Liver (tissue), 9 donors: Measurements from ENCODE around the gene BRCA2. TPM values are rescaled to one million over a fixed set of nuclear protein-coding genes. Genes with fewer than 3 reads are reported as not detected.

Experiments
- DNase-seq: peaks from one replicate; pipeline ENCODE4 v3.0.0-alpha.2; 2017; ENCODE audit warnings: low spot score
- H3K27ac ChIP-seq, 2 donors: one replicate each; pipeline ENCODE4 v1.7.0; 2013; ENCODE audit warnings: inconsistent platforms in 2 of 2, low read length in 2 of 2, control low read depth in 1 of 2, low read depth in 1 of 2, mild to moderate bottlenecking in 1 of 2
- H3K27me3 ChIP-seq, 4 donors: one replicate each; pipeline versions ENCODE4 v1.6.1 to v1.7.0; 2013; ENCODE audit warnings: low read length in 3 of 4, inconsistent platforms in 1 of 4, mild to moderate bottlenecking in 1 of 4, moderate library complexity in 1 of 4; ENCODE audit not compliant: control insufficient read depth in 4 of 4, insufficient read depth in 4 of 4
- H3K36me3 ChIP-seq, 4 donors: one replicate each; pipeline versions ENCODE4 v1.6.1 to v1.7.0; 2013; ENCODE audit warnings: low read length in 3 of 4, mild to moderate bottlenecking in 3 of 4, low read depth in 1 of 4, moderate library complexity in 1 of 4; ENCODE audit not compliant: control insufficient read depth in 4 of 4, insufficient read depth in 3 of 4
- H3K4me1 ChIP-seq, 4 donors: one replicate each; pipeline versions ENCODE4 v1.6.1 to v1.7.0; 2013; ENCODE audit warnings: low read length in 3 of 4, mild to moderate bottlenecking in 3 of 4, moderate library complexity in 1 of 4; ENCODE audit not compliant: control insufficient read depth in 4 of 4, insufficient read depth in 4 of 4
- H3K4me3 ChIP-seq, 3 donors: one replicate each; pipeline versions ENCODE4 v1.6.1 to v1.7.0; 2013; ENCODE audit warnings: low read length in 3 of 3, control low read depth in 1 of 3, low read depth in 1 of 3, mild to moderate bottlenecking in 1 of 3
- H3K9ac ChIP-seq, 2 donors: one replicate each; pipeline ENCODE4 v1.7.0; 2013; ENCODE audit warnings: low read length in 2 of 2, mild to moderate bottlenecking in 2 of 2, moderate library complexity in 2 of 2, control low read depth in 1 of 2, low read depth in 1 of 2
- H3K9me3 ChIP-seq, 4 donors: one replicate each; pipeline versions ENCODE4 v1.6.1 to v1.7.0; 2013; ENCODE audit warnings: low read length in 3 of 4; ENCODE audit not compliant: control insufficient read depth in 4 of 4
- EGR1 ChIP-seq, 2 donors: IDR thresholded peaks; 2 replicates each; pipeline ENCODE4 v1.6.1; 2016 to 2018; ENCODE audit warnings: antibody characterized with exemption in 2 of 2, low read depth in 2 of 2
- FOXA1 ChIP-seq: IDR thresholded peaks from 2 replicates; pipeline ENCODE4 v1.6.1; 2016; ENCODE audit warnings: antibody characterized with exemption
- FOXA2 ChIP-seq: IDR thresholded peaks from 2 replicates; pipeline ENCODE4 v1.6.1; 2016; ENCODE audit warnings: antibody characterized with exemption
- GABPA ChIP-seq, 2 donors: IDR thresholded peaks in 1 of 2; conservative IDR thresholded peaks in 1 of 2; 2 replicates each; pipeline ENCODE4 v1.6.1; 2016; ENCODE audit warnings: antibody characterized with exemption in 2 of 2, mild to moderate bottlenecking in 1 of 2, moderate library complexity in 1 of 2
- HNF4A ChIP-seq, 2 donors: conservative IDR thresholded peaks; 2 replicates each; pipeline ENCODE4 v1.6.1; 2016; ENCODE audit warnings: antibody characterized with exemption in 2 of 2, mild to moderate bottlenecking in 2 of 2
- HNF4G ChIP-seq: IDR thresholded peaks from 2 replicates; pipeline ENCODE4 v1.6.1; 2016; ENCODE audit warnings: antibody characterized with exemption
- JUND ChIP-seq, 2 donors: IDR thresholded peaks; 2 replicates each; pipeline ENCODE4 v1.6.1; 2016; ENCODE audit warnings: antibody characterized with exemption in 2 of 2
- NR2F2 ChIP-seq: IDR thresholded peaks from 2 replicates; pipeline ENCODE4 v1.6.1; 2016; ENCODE audit warnings: antibody characterized with exemption
- RAD21 ChIP-seq, 2 donors: IDR thresholded peaks; 2 replicates each; pipeline ENCODE4 v1.6.1; 2016; ENCODE audit warnings: antibody characterized with exemption in 2 of 2, mild to moderate bottlenecking in 2 of 2
- RXRA ChIP-seq, 2 donors: IDR thresholded peaks; 2 replicates each; pipeline ENCODE4 v1.6.1; 2017 to 2018; ENCODE audit warnings: antibody characterized with exemption in 2 of 2, mild to moderate bottlenecking in 1 of 2
- SP1 ChIP-seq: IDR thresholded peaks from 2 replicates; pipeline ENCODE4 v1.6.1; 2018; ENCODE audit warnings: antibody characterized with exemption, mild to moderate bottlenecking
- YY1 ChIP-seq: IDR thresholded peaks from 2 replicates; pipeline ENCODE4 v1.6.1; 2016; ENCODE audit warnings: antibody characterized with exemption, mild to moderate bottlenecking
- WGBS: extraction: QIAGEN DNeasy Blood & Tissue Kit; methylation state at CpG from one replicate; pipeline ENCODE4 v1.1.7; 2013; 5-methylcytosine and 5-hydroxymethylcytosine counted together
- polyA plus RNA-seq, 2 donors: library from polyadenylated mRNA; stranded (reverse) in 1 of 2; unstranded in 1 of 2; fragments of 200-250 nt in 1 of 2; fragments of >200 nt in 1 of 2; fragmentation: Nextera tagmentation in 1 of 2; extraction: Ambion mirVana in 1 of 2; gene quantifications; one replicate each; pipeline versions ENCODE4 v1.2.1 to v1.2.3, GENCODE V29; 2013 to 2015
- total RNA-seq, 2 donors: library from RNA; depleted of rRNA; stranded (reverse); fragments of >200 nt; gene quantifications; one replicate each; pipeline ENCODE4 v1.2.3, GENCODE V29; 2014
- TF ChIP-seq, protein P1 (sequence below): fragments of 150-350 bp; IDR thresholded peaks from 2 replicates; pipeline ENCODE4 v1.5.1; 2017; ENCODE audit warnings: improper control_type of control experiment, low read depth, low read length; ENCODE audit not compliant: missing input control
- TF ChIP-seq, protein P2 (sequence below): IDR thresholded peaks from 2 replicates; pipeline ENCODE4 v1.6.1; 2016; ENCODE audit warnings: antibody characterized with exemption, mild to moderate bottlenecking
- TF ChIP-seq, protein P3 (sequence below): IDR thresholded peaks from 2 replicates; pipeline ENCODE4 v1.6.1; 2016; ENCODE audit warnings: antibody characterized with exemption
- TF ChIP-seq, protein P4 (sequence below): IDR thresholded peaks from 2 replicates; pipeline ENCODE4 v1.6.1; 2016; ENCODE audit warnings: antibody characterized with exemption
- donor health status: healthy.
- donor health status: healthy.
- donor health status: healthy.
- donor health status: healthy.
- donor health status: healthy.

The BRCA2 gene
- total and polyA plus RNA-seq, 4 donors = 0.39 to 10.8 (median 0.86) TPM

DNA sequence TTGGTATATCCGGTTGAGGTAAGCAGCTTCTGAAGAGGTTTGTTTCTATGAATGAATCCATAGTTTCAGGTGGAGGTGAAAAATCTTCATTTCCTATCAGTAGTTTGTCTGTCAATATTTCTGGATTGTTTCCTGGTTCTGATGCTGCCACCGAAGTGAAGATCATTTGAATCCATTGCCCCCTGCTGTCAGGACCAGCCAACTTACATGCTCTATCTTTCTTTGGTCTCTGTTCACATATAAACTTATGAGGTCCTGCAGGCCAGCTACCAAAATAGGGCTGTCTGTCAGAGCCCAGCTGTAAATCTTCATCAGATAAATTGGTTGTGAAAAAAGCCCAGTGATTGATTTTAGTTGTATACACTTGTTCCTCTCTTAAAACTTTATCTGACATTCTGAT lies 127.8 kb downstream of the BRCA2 start:
- 31% methylated on average over 2 of the region's 2 CpGs for WGBS
- H3K9ac ChIP-seq = no peak overlapping the region
- TF ChIP-seq HNF4A (conservative IDR thresholded peaks at IDR 0.05) (no peak), YY1 (no peak), RAD21 (IDR thresholded peaks at IDR 0.05) (peak; percentile 84), FOXA2 (no peak)
- TF ChIP-seq, protein P1, sequence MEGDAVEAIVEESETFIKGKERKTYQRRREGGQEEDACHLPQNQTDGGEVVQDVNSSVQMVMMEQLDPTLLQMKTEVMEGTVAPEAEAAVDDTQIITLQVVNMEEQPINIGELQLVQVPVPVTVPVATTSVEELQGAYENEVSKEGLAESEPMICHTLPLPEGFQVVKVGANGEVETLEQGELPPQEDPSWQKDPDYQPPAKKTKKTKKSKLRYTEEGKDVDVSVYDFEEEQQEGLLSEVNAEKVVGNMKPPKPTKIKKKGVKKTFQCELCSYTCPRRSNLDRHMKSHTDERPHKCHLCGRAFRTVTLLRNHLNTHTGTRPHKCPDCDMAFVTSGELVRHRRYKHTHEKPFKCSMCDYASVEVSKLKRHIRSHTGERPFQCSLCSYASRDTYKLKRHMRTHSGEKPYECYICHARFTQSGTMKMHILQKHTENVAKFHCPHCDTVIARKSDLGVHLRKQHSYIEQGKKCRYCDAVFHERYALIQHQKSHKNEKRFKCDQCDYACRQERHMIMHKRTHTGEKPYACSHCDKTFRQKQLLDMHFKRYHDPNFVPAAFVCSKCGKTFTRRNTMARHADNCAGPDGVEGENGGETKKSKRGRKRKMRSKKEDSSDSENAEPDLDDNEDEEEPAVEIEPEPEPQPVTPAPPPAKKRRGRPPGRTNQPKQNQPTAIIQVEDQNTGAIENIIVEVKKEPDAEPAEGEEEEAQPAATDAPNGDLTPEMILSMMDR = peak; percentile 59
- H3K9me3 ChIP-seq = no peaks in the 10 kb centered on the region
- no peak for DNase-seq
- no peak overlapping the region for H3K4me3 ChIP-seq
- peaks cover 0 to 18% (median 8%) of the 10 kb centered on the region in 4 donors for H3K4me1 ChIP-seq
- H3K27ac ChIP-seq = no peak overlapping the region
- peaks cover 0 to 2% (median 0%) of the 10 kb centered on the region in 4 donors for H3K36me3 ChIP-seq
- no peaks in the 10 kb centered on the region for H3K27me3 ChIP-seq

DNA sequence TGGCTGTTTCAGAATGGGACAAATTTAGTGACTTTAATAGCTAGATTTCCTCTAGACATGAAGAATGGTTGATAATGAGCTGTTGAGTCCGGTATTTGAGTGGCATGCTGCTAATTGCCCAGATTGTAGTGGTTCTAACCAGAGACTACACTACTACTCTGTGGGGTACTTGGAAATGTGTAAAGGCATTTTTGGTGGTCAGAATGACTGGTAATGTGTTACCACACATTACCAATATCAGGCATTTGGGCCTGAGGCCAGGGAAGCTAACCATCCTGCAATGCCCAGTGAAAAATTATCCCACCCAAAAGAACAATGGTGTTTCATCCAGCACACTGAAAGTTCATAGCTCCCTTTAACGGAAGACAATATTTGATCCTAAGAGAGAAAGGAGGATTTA lies 130.2 kb downstream of the BRCA2 start:
- no peaks in the 10 kb centered on the region for H3K36me3 ChIP-seq
- no peak overlapping the region for H3K27ac ChIP-seq
- H3K4me1 ChIP-seq = peaks cover 0 to 18% (median 8%) of the 10 kb centered on the region in 4 donors
- no peak overlapping the region for H3K9ac ChIP-seq
- no peak for DNase-seq
- whole genome bisulfite sequencing = 98% methylated on average over 2 of the region's 2 CpGs
- H3K27me3 ChIP-seq = no peaks in the 10 kb centered on the region
- H3K4me3 ChIP-seq = no peak overlapping the region
- TF ChIP-seq RXRA (IDR thresholded peaks at IDR 0.05) (no peak), FOXA1 (no peak), SP1 (no peak), HNF4G (no peak), GABPA (IDR thresholded peaks at IDR 0.05 in 1 of 2, conservative IDR thresholded peaks at IDR 0.05 in 1 of 2) (no peak), HNF4A (conservative IDR thresholded peaks at IDR 0.05) (no peak), EGR1 (IDR thresholded peaks at IDR 0.05; ENCODE audit: low read depth in 2 of 2) (no peak), RAD21 (IDR thresholded peaks at IDR 0.05) (no peak), NR2F2 (no peak), JUND (IDR thresholded peaks at IDR 0.05) (no peak), YY1 (no peak)
- TF ChIP-seq, protein P2, sequence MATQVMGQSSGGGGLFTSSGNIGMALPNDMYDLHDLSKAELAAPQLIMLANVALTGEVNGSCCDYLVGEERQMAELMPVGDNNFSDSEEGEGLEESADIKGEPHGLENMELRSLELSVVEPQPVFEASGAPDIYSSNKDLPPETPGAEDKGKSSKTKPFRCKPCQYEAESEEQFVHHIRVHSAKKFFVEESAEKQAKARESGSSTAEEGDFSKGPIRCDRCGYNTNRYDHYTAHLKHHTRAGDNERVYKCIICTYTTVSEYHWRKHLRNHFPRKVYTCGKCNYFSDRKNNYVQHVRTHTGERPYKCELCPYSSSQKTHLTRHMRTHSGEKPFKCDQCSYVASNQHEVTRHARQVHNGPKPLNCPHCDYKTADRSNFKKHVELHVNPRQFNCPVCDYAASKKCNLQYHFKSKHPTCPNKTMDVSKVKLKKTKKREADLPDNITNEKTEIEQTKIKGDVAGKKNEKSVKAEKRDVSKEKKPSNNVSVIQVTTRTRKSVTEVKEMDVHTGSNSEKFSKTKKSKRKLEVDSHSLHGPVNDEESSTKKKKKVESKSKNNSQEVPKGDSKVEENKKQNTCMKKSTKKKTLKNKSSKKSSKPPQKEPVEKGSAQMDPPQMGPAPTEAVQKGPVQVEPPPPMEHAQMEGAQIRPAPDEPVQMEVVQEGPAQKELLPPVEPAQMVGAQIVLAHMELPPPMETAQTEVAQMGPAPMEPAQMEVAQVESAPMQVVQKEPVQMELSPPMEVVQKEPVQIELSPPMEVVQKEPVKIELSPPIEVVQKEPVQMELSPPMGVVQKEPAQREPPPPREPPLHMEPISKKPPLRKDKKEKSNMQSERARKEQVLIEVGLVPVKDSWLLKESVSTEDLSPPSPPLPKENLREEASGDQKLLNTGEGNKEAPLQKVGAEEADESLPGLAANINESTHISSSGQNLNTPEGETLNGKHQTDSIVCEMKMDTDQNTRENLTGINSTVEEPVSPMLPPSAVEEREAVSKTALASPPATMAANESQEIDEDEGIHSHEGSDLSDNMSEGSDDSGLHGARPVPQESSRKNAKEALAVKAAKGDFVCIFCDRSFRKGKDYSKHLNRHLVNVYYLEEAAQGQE = no peak
- TF ChIP-seq, protein P3, sequence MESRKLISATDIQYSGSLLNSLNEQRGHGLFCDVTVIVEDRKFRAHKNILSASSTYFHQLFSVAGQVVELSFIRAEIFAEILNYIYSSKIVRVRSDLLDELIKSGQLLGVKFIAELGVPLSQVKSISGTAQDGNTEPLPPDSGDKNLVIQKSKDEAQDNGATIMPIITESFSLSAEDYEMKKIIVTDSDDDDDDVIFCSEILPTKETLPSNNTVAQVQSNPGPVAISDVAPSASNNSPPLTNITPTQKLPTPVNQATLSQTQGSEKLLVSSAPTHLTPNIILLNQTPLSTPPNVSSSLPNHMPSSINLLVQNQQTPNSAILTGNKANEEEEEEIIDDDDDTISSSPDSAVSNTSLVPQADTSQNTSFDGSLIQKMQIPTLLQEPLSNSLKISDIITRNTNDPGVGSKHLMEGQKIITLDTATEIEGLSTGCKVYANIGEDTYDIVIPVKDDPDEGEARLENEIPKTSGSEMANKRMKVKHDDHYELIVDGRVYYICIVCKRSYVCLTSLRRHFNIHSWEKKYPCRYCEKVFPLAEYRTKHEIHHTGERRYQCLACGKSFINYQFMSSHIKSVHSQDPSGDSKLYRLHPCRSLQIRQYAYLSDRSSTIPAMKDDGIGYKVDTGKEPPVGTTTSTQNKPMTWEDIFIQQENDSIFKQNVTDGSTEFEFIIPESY = no peak
- TF ChIP-seq, protein P1 = no peak
- TF ChIP-seq, protein P4, sequence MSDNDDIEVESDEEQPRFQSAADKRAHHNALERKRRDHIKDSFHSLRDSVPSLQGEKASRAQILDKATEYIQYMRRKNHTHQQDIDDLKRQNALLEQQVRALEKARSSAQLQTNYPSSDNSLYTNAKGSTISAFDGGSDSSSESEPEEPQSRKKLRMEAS = no peak
- no peaks in the 10 kb centered on the region for H3K9me3 ChIP-seq
